NCI-H2196 treated with DMSO at 0.1 percent for 48 hours (cell line): ENCODE results near the gene MRPL57.
"Not testable (repeated sequence)": the region's sequence is repeated elsewhere in the genome, so short reads cannot be mapped to it uniquely, and the experiment has no call there.

ENCODE experiments used
- DNase-seq: peaks from one replicate; lab custom pipeline; 2025; ENCODE audit not compliant: unreplicated experiment; lab: John Stamatoyannopoulos, UW

Gene MRPL57

GRCh38 chr13:21176215-21176981 lies at the start of gene MRPL57, which contains the start of gene SKA3:
TSS of gene MRPL57 (plus strand) at chr13:21176658. CDS start at chr13:21176917, 259 bp downstream.
TSS of gene SKA3 (minus strand) at chr13:21176552. CDS start at chr13:21176477, 75 bp downstream.
- peak; percentile 56 for DNase-seq

- DNase-seq = no peak
Observed at GRCh38 chr13:21130116-21130515, 46.3 kb upstream of the MRPL57 start.

GRCh38 chr13:21133077-21133476 lies 43.4 kb upstream of the MRPL57 start:
- no peak for DNase-seq

- DNase-seq = no peak
Observed at GRCh38 chr13:21134475-21134874, 42.0 kb upstream of the MRPL57 start.

- not testable (repeated sequence) for DNase-seq
Observed at GRCh38 chr13:21135833-21136232, 40.6 kb upstream of the MRPL57 start.

- DNase-seq = no peak
Observed at GRCh38 chr13:21137696-21138095, 38.8 kb upstream of the MRPL57 start.

GRCh38 chr13:21138561-21138960 lies 37.9 kb upstream of the MRPL57 start:
- DNase-seq = no peak

GRCh38 chr13:21139374-21139773 lies 37.1 kb upstream of the MRPL57 start:
- DNase-seq = no peak

- no peak for DNase-seq
Observed at GRCh38 chr13:21142766-21143165, 33.7 kb upstream of the MRPL57 start.

- DNase-seq = no peak
Observed at GRCh38 chr13:21147827-21148226, 28.6 kb upstream of the MRPL57 start.

GRCh38 chr13:21148557-21149258 lies 27.8 kb upstream of the MRPL57 start:
- DNase-seq = no peak

GRCh38 chr13:21149568-21149967 lies 26.9 kb upstream of the MRPL57 start:
- DNase-seq = no peak

- no peak for DNase-seq
Observed at GRCh38 chr13:21150013-21150412, 26.4 kb upstream of the MRPL57 start.

- no peak for DNase-seq
Observed at GRCh38 chr13:21152251-21152899, 24.1 kb upstream of the MRPL57 start.

GRCh38 chr13:21164631-21165030 lies 11.8 kb upstream of the MRPL57 start:
- no peak for DNase-seq

GRCh38 chr13:21165606-21166005 lies 10.9 kb upstream of the MRPL57 start:
- not testable (repeated sequence) for DNase-seq

GRCh38 chr13:21171420-21171819 lies 5.0 kb upstream of the MRPL57 start:
- no peak for DNase-seq

GRCh38 chr13:21173767-21174166 lies 2.7 kb upstream of the MRPL57 start:
- DNase-seq = not testable (repeated sequence)

- DNase-seq = no peak
Observed at GRCh38 chr13:21175656-21176214, 723 bp upstream of the MRPL57 start.

GRCh38 chr13:21176982-21177284 lies 475 bp downstream of the MRPL57 start:
- no peak for DNase-seq

- no peak for DNase-seq
Observed at GRCh38 chr13:21181671-21182070, 5.2 kb downstream of the MRPL57 start.

GRCh38 chr13:21186410-21186809 lies 10.0 kb downstream of the MRPL57 start:
- not testable (repeated sequence) for DNase-seq
